Amniotic epithelial cell (primary cell): ENCODE measurements around the gene YEATS4.
A peak's percentile ranks its signal among the peaks of the same experiment; 100 is the strongest.

Source experiments
- DNase-seq: peaks from one replicate; pipeline ENCODE4 v3.0.0-alpha.2; 2010; ENCODE audit warnings: low read depth

YEATS4 gene

GRCh38 chr12:69392179-69392928 is 32.8 kb downstream of the YEATS4 start:
- DNase-seq = peak; percentile 28

- DNase-seq = peak; percentile 75
These were observed 36.5 kb downstream of the YEATS4 start for GRCh38 chr12:69396041-69396440.

DNA sequence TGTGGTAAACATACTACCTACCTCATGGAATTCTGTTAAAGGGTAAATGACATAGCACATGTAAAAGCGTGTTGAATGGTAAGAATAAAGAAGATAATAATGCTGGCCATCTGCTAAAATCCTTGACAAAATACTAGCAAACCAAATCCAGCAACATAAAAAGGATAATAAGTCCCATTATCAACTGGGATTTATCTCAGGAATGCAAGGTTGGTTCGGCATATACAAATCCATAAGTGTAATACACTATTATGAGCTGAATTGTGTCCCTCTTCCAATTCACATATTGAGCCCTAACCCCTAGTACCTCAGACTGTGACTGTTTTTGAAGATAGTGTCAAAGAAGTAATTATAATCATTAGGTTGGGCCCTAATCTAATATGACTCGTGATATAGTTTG is 37.4 kb downstream of the YEATS4 start:
- no peak for DNase-seq

DNA sequence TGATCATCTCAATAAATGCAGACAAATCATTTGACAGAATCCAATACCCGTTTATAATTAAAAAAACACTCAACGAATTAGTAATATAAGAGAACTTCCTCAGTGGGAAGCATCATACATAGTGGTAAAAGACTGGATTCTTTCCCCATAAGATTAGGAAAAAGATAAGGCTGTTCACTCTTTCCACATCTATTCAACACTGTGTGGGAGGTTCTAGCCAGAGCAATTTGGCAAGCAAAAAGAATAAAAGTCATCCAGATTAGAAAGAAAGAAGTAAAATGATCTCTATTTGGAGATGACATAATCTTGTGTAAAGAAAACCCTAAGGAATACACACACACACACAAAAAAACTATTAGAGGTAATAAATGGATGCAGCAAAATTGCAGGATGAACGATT is 38.4 kb downstream of the YEATS4 start:
- DNase-seq = peak; percentile 92

GRCh38 chr12:69401940-69402339 is 42.4 kb downstream of the YEATS4 start:
- DNase-seq = no peak

DNA sequence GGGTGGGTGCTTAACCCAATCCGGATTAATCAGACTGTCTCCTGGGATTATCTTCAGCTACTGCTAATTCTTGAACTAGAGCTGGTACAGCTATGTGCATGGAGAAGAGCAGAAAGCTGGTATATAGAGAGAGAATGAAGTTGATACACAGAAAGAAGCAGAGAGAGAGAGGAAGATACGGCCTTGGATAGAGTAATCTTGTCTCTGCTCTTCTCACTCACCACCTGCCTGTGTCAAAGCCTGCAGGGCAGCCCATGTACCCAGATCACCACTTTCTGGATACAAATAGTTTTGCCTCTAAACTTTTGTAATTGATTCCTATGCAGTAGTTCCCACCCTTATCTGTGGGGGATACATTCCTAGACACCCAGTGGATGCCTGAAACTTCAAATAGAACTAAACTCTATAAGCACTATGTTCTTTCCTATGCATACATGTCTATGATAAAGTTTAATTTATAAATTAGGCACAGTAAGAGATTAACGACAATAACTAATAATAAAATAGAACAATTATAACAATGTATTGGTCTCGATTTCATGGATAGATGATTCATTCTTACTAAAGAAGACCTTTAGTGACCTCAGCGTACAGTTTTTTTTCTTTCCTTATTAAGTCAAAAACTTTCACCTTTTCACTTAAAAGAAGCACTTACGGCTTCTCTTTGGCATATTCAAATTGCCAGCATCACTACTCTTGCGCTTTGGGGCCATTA is 45.5 kb downstream of the YEATS4 start:
- DNase-seq = no peak

DNA sequence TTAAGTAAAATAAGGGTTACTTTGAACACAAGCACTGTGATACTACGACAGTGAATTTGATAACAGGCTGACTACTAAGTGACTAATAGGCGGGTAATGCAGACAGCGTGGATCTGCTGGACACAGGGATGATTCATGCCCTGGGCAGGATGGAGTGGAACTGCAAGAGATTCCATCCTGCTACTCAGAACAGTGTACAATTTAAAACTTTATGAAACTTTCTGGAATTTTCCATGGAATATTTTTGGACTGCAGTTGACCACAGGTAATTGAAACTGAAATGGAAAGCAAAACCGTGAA is 46.0 kb downstream of the YEATS4 start:
- DNase-seq = peak; percentile 97

- no peak for DNase-seq
These were observed 46.7 kb downstream of the YEATS4 start for GRCh38 chr12:69406217-69406616.

GRCh38 chr12:69410571-69410970 is 51.0 kb downstream of the YEATS4 start:
- DNase-seq = no peak

DNA sequence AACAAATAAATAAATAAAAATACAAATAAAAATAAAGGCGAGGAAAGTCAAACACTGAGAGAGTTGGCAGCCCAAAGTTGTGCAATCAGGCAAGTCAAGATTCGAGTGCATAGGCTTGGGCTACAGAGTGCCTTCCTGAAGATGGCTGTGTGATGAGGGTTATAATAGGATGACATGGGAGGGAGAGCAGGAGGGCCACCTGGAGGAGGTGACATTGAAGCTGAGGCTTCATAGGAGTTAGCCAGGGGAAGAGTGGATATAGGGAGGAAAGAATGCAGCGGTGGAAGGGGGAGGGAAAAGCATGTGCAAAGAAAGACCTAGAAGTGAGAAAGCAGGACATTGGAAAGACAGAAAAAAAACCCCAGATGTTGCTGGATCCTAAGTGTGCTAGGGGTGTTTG is 53.1 kb downstream of the YEATS4 start:
- DNase-seq = no peak

GRCh38 chr12:69415471-69416275 is 56.1 kb downstream of the YEATS4 start:
- DNase-seq = peak; percentile 96

- DNase-seq = no peak
These were observed 57.7 kb downstream of the YEATS4 start for GRCh38 chr12:69417231-69417630.

GRCh38 chr12:69417741-69418167 is 58.2 kb downstream of the YEATS4 start:
- no peak for DNase-seq

- no peak for DNase-seq
These were observed 60.2 kb downstream of the YEATS4 start for GRCh38 chr12:69419701-69420100.

DNA sequence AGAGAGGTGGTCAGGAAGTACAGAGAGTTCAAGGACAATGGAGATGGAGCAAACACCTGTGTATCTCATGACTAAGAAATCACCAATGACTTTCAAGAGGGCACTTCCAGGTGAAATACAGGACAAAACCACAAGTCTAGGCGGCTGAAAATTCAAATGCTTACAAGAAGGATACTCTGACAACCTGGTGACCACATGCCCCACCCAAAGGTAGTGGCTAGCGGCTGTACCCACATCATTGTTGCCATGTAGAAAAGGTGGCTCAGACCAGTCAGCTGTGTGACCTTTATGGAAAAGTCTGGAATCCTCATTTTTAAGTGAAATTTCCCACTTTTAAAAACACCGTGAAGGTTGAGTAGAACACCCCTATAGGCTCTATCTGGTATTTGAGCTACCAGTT is 62.0 kb downstream of the YEATS4 start:
- DNase-seq = no peak

DNA sequence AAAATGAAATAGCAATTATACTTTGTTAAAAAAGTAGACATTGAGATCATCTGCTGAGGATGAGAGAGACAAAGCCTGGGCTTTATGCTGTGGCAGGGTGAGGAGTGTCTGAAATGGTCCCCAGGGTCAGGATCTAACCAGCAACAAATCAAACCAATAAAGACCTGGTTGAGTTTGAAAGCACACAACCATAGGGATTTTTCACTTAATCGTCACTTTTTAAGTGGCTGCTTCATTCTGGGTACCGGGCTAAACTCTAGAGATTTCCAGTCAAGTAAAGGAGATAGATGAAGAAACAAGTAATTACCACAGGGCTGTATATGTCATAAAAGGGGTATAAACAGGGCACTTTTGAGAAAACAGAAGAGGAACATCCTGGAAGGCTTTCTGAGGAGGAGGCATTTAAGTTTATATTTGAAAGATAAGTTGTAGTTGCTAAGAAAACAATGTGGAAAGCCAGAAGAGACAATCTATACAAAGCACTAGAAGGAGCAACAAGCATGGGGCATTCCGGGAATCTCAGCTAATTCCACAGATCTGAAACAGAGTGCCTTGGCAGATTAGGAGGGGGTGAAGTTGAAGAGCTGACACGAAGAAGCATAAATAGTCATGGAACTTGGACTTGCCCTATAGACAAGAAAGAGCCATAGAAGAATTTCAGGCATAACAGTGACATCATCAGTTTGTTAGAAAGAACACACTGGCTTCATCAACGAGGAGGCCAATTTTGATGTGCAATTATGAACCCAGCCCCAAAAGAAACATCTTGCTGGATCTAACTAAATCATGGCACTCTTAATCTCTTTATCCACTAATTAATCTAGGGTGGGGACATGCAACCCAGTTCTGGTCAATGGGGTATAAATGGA is 63.7 kb downstream of the YEATS4 start:
- DNase-seq = no peak

DNA sequence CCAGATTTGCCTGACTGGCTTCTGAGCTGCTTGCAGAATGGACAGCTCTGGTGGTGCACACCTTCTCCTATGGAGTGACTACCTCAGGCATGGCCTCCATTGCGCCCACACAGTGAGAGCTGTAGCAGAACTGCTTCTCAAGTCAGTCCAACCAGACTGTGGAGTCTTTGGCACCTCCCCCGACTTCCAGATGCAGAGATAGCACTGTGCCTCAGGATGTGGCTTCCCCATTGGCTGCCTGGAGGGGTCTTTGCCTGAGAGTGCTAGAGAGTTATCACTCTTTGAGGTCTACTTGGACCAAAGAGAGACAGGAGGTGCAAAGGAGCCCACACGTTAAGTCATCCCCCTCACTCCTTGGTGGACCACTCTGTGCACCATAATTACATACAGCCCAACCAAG is 65.9 kb downstream of the YEATS4 start:
- DNase-seq = no peak

DNA sequence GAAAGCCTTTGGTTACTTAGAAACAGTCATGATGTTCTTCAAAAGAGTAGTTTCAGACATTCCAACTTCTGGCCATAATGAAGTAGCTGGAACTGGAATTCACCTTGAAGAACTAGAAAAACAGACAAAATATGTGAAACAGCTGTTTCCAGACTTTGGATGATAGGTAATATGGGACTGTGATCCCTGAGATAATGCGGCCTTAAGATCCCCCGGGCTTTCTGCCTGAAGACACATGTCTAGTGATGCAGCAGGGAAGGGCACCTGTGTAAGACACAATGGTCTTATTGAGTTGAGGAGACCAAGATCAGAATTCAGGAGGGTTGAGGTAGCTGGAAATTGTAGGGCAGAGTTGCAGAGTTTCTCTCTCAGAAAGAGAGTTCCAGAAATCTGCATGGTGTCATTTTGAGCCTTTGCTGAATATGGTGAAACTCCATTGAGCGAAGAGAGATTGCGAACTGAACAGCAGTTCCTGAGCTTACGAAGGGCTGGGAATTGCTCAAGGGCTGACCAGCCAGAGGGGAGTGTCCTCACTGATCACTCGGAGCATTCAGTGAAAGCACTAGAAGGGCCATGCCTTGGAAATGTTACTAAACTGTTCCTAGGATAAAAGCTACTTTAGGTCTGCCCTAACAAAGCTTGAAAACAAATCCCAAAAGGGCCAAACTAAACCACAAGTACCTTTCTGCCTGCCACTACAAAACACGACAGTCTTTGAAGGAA is 69.0 kb downstream of the YEATS4 start:
- DNase-seq = peak; percentile 76

DNA sequence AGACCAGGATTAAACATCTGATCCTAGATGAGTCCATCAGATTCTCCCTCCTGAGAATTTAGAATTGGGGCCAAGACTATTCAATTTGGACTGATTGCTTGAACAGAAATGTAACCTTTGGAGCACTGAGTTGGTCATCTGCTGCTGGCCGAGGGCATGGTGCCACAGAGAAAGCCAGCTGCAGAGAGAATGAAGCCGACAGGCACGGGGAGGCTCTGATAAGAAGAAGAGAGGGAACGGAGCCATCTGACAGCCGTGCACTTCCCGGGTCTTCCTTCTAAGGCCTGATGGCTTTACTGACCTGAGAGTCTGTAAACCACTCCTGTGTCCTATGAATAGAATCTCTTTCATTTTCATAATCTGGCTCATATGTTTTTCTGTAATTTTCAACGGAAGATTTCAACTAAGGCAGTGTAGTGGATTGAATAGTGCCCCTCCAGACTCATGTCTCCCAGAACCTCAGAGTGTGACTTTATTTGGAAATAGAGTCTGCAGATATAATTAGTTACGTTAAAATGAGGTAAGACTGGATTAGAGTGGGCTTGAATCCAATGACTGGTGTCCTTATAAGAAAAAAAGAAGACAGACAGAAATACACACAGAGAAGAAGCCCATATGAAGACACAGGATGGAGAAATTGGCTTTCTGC is 71.5 kb downstream of the YEATS4 start:
- no peak for DNase-seq

DNA sequence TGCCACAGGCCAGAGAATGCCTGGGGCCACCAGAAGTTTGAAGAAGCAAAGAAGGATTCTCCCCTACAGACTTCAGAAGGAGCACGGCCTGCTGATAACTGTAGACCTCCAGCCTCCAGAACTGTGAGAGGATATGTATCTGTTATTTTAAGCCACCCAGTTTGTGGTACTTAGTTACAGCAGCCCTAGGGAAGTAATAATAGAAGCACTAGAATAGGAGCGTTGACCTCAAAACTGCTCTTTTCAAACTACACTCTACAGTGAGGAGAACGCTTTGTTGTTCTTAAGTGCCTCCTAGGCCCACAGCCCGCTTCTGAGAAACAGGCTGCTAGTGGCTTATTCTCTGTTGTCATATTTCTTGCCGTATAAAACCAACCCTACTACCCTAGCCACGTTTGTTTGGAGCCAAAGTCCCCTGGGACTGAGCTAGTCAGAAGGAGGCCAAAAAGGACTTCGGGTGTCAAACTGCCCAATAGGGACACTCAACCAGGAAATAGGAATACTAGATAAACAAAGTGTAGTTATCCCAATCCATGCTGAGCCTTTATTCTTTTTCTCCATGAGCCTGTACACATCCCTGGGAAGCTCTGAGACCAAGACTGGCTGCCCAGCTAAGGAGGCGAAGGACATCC is 72.2 kb downstream of the YEATS4 start:
- no peak for DNase-seq
